ENCODE results near the gene PLOD1. TPM values are rescaled to one million over a fixed set of nuclear protein-coding genes. Genes with fewer than 3 reads are reported as not detected.

PLOD1 gene
- total RNA-seq, 3 donors from 2014 or later, result 33.7 to 68.6 (median 35.4) TPM

DNA sequence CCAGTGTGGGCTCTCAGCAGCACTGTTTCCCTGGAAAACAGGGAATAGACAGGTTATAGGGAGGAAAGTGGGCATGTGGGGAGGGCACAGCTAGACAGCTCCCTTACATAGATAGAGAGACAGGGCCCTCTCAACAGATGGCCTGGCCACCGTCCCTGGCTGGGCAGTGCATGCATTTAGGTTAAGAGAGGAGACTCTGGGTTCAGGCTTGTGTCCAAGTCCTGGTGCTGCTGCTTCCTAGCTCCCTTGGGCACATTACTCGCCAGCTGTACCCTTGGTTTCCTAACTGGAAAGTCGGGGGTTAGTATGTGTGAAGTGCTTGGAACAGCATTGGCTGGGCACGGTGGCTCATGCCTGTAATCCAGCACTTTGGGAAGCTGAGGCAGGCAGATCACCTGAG is 9.1 kb downstream of the PLOD1 start:
- Histone ChIP-seq H3K36me3 (ENCODE audit: low read depth) (no peaks in the 10 kb centered on the region), H3K9me3 (no peaks in the 10 kb centered on the region), H3K4me3 (no peak overlapping the region), H3K4me1 (ENCODE audit: low read depth) (peaks cover 5% of the 10 kb centered on the region)
- TF ChIP-seq, protein P1, sequence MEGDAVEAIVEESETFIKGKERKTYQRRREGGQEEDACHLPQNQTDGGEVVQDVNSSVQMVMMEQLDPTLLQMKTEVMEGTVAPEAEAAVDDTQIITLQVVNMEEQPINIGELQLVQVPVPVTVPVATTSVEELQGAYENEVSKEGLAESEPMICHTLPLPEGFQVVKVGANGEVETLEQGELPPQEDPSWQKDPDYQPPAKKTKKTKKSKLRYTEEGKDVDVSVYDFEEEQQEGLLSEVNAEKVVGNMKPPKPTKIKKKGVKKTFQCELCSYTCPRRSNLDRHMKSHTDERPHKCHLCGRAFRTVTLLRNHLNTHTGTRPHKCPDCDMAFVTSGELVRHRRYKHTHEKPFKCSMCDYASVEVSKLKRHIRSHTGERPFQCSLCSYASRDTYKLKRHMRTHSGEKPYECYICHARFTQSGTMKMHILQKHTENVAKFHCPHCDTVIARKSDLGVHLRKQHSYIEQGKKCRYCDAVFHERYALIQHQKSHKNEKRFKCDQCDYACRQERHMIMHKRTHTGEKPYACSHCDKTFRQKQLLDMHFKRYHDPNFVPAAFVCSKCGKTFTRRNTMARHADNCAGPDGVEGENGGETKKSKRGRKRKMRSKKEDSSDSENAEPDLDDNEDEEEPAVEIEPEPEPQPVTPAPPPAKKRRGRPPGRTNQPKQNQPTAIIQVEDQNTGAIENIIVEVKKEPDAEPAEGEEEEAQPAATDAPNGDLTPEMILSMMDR (IDR thresholded peaks at IDR 0.05), result no peak
- intact Hi-C loops (cut with DNase I, micrococcal nuclease), result no loop called here
- ATAC-seq (no peak), DNase-seq (no peak)

DNA sequence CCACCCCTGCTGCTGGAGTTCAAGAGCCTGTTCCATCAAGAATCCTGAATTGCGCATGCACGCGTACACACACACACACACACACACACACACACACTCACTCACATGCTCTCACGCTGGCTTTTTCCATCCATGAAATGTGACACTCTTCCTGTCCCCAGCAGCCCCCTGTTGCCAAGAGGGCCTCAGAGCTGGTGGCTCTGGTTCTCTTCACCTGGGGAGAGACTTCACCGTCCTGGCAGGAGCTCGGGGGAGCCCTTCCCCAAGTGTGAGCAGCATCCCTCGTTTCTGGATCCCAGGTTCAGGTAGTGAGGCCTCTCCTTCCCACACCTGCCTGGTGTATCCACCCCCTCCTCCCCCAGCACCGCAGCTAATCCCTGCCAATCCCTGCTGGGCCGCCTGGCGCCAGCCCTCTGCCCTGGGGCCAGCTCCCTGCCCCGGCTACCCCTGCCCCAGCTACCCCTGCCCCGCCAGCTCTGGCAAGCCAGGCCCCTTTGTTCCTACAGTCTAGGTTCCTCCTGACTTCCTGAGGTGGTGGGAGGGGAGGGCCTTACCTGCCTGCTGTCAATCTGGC is 9.9 kb downstream of the PLOD1 start:
- Histone ChIP-seq H3K4me1 (ENCODE audit: low read depth) (peaks cover 5% of the 10 kb centered on the region), H3K9me3 (no peaks in the 10 kb centered on the region), H3K36me3 (ENCODE audit: low read depth) (no peaks in the 10 kb centered on the region), H3K4me3 (no peak overlapping the region)
- DNase-seq, result no peak
- TF ChIP-seq, protein P1 (IDR thresholded peaks at IDR 0.05), result no peak
- intact Hi-C loops (cut with DNase I, micrococcal nuclease), result no loop called here
- no peak for ATAC-seq

DNA sequence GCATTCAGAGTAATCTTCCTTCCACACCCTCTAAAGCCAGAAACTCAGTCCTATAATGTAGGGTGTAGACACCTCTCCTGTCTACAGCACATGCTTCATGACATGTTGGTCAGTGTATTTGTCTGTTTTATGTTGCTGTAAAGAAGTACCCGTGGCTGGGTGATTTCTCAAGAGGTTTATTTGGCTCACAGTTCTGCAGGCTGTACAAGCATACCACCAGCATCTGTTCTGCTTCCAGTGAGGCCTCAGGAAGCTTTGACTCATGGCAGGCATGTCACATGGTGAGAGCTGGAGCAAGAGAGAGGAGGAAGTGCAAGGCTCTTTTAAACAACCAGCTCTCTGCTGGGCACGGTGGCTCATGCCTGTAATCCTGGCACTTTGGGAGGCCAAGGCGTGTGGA is 12.1 kb downstream of the PLOD1 start:
- no peaks in the 10 kb centered on the region for H3K4me1 ChIP-seq (ENCODE audit: low read depth)
- intact Hi-C loops (cut with DNase I, micrococcal nuclease), result no loop called here
- TF ChIP-seq, protein P1 (IDR thresholded peaks at IDR 0.05), result no peak
- DNase-seq (no peak), ATAC-seq (no peak)
- no peaks in the 10 kb centered on the region for H3K9me3 ChIP-seq
- no peak overlapping the region for H3K4me3 ChIP-seq
- no peaks in the 10 kb centered on the region for H3K36me3 ChIP-seq (ENCODE audit: low read depth)

DNA sequence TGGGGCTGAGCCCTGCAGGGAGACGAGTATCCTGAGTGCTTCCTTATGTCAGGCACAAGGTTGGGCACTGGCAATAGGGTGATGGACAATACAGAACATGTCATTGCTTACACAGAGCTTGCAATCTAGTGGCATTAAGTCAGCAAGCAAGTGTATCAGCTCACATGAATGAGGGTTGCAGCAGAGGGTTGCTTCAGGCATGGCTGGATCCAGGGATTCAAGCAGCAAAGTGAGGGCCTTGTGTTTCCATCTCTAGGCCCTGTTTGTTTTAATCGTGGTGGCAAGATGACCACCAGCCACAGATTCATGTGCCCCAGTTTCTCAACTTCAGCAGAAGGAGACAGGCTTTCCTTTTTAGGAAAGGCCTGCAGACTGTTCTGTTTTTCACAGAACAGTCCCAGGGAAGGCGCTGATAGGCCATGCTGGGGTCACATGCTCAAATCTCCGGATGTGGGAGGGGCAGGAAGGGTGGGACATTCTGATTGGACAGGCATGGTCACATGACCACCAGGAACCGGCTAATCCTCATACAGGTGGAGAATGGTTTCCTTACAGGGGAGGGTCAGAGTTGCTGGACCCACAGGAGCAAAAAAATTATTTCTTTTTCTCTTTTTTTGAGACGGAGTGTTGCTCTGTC is 14.4 kb downstream of the PLOD1 start:
- Histone ChIP-seq H3K4me3 (no peak overlapping the region), H3K36me3 (ENCODE audit: low read depth) (no peaks in the 10 kb centered on the region), H3K9me3 (no peaks in the 10 kb centered on the region), H3K4me1 (ENCODE audit: low read depth) (no peaks in the 10 kb centered on the region)
- TF ChIP-seq, protein P1 (IDR thresholded peaks at IDR 0.05), result no peak
- ATAC-seq (no peak), DNase-seq (no peak)
- intact Hi-C loops (cut with DNase I, micrococcal nuclease), result no loop called here

DNA sequence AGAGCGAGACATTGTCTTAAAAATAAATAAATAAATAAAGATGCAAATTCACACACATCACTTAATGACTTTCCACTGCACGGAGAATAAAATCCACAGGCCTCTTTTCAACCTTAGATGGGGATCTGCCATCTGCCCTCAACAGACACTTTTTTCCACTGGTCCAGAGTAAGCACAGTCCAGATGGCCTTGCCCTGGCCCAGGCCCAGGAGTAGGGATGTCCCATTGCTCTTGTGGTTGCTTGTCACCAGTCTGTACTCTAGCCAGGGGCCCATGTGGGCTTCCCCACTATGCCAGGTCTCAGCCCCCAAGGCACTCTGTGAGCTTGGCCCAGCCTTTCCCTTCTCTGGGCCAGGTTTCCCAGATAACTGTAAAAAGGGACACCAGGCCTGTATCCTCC is 17.4 kb downstream of the PLOD1 start:
- ATAC-seq (no peak), DNase-seq (no peak)
- no peaks in the 10 kb centered on the region for H3K4me1 ChIP-seq (ENCODE audit: low read depth)
- no peak overlapping the region for H3K4me3 ChIP-seq
- intact Hi-C loops (cut with DNase I, micrococcal nuclease), result no loop called here
- H3K9me3 ChIP-seq, result no peaks in the 10 kb centered on the region
- TF ChIP-seq, protein P1 (IDR thresholded peaks at IDR 0.05), result no peak
- no peaks in the 10 kb centered on the region for H3K36me3 ChIP-seq (ENCODE audit: low read depth)
